ENCODE measurements around the gene TMEM179.

Gene TMEM179

GRCh38 chr14:104544362-104544961 is 60.1 kb downstream of the TMEM179 start:
- no peak for DNase-seq (ENCODE audit: low read depth in 3 of 3)

GRCh38 chr14:104542871-104543830 is 61.4 kb downstream of the TMEM179 start:
- no peak for DNase-seq (ENCODE audit: low read depth in 3 of 3)

DNA sequence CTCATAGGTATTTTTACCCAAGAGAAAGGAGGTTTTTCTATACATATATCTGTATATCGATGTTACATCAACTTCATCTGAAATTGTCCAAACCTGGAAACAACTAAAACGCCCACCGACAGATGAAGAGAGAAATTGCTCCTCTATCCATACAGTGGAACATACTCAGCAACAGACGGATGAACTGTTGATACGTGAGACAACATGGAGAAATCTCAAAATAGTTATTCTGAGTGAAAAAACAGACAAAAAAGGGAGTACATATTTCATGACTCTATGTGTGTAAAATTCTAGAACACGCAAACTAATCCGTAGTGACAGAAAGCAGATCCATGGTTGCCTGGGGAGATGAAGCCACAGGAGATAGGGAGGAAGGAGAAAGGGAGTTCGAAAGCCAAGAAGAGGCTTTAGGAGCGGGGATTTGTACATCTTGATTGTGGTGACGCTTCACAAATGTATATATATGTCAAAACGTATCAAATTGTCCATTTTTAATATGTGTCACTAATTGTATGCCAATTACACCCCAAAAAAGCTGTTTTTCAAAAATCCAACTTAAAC is 62.6 kb downstream of the TMEM179 start:
- no peak for DNase-seq (ENCODE audit: low read depth in 3 of 3)

All from stimulated activated CD4-positive, alpha-beta T cell treated with anti-CD3 and anti-CD28 coated beads, TNF-alpha, amount 100 ng/mL, for 48 hours (primary cell).